ENCODE results near the gene SLC9C1. TPM values are rescaled to one million over a fixed set of nuclear protein-coding genes. Genes with fewer than 3 reads are reported as not detected.
A peak's percentile ranks its signal among the peaks of the same experiment; 100 is the strongest.

SLC9C1 gene
- total RNA-seq, 1 donor from 2014 or later: 0.99 TPM

GRCh38 chr3:112304611-112305010 lies 10.6 kb upstream of the SLC9C1 start:
- Mint-ChIP-seq H3K27ac (no peak overlapping the region), H3K36me3 (no peaks in the 10 kb centered on the region), H3K4me1 (ENCODE audit: unreplicated experiment) (peaks cover 19% of the 10 kb centered on the region), H3K27me3 (no peaks in the 10 kb centered on the region), H3K9me3 (no peaks in the 10 kb centered on the region), H3K4me3 (no peak overlapping the region)
- TF ChIP-seq CTCF (conservative IDR thresholded peaks at IDR 0.05): peak; percentile 75
- no peak for DNase-seq (ENCODE audit: extremely low spot score, unreplicated experiment)

- TF ChIP-seq CTCF (conservative IDR thresholded peaks at IDR 0.05): no peak
- no peaks in the 10 kb centered on the region for H3K27me3 Mint-ChIP-seq
- no peak overlapping the region for H3K4me3 Mint-ChIP-seq
- H3K9me3 Mint-ChIP-seq: no peaks in the 10 kb centered on the region
- no peak for DNase-seq (ENCODE audit: extremely low spot score, unreplicated experiment)
- no peak overlapping the region for H3K27ac Mint-ChIP-seq
- H3K36me3 Mint-ChIP-seq: no peaks in the 10 kb centered on the region
- H3K4me1 Mint-ChIP-seq (ENCODE audit: unreplicated experiment): peaks cover 19% of the 10 kb centered on the region
Measured at GRCh38 chr3:112303764-112304325, 9.8 kb upstream of the SLC9C1 start.

- H3K27me3 Mint-ChIP-seq: no peaks in the 10 kb centered on the region
- H3K36me3 Mint-ChIP-seq: no peaks in the 10 kb centered on the region
- TF ChIP-seq CTCF (conservative IDR thresholded peaks at IDR 0.05): no peak
- DNase-seq (ENCODE audit: extremely low spot score, unreplicated experiment): no peak
- peaks cover 14% of the 10 kb centered on the region for H3K4me1 Mint-ChIP-seq (ENCODE audit: unreplicated experiment)
- no peak overlapping the region for H3K27ac Mint-ChIP-seq
- H3K9me3 Mint-ChIP-seq: no peaks in the 10 kb centered on the region
- H3K4me3 Mint-ChIP-seq: no peak overlapping the region
Measured at GRCh38 chr3:112302881-112303763, 9.1 kb upstream of the SLC9C1 start.

- Mint-ChIP-seq H3K27me3 (no peaks in the 10 kb centered on the region), H3K27ac (no peak overlapping the region), H3K4me1 (ENCODE audit: unreplicated experiment) (peaks cover 8% of the 10 kb centered on the region), H3K4me3 (no peak overlapping the region), H3K9me3 (no peaks in the 10 kb centered on the region), H3K36me3 (no peaks in the 10 kb centered on the region)
- TF ChIP-seq CTCF (conservative IDR thresholded peaks at IDR 0.05): no peak
- no peak for DNase-seq (ENCODE audit: extremely low spot score, unreplicated experiment)
Measured at GRCh38 chr3:112302150-112302830, 8.3 kb upstream of the SLC9C1 start.

- Mint-ChIP-seq H3K9me3 (no peaks in the 10 kb centered on the region), H3K27me3 (no peaks in the 10 kb centered on the region)
Measured at GRCh38 chr3:112298781-112299180, 4.8 kb upstream of the SLC9C1 start.

More at GRCh38 chr3:112298781-112299180, 4.8 kb upstream of the SLC9C1 start:
- DNase-seq (ENCODE audit: extremely low spot score, unreplicated experiment): no peak
- Mint-ChIP-seq H3K4me1 (ENCODE audit: unreplicated experiment) (peaks cover 2% of the 10 kb centered on the region), H3K4me3 (no peak overlapping the region), H3K36me3 (no peaks in the 10 kb centered on the region), H3K27ac (no peak overlapping the region)
- TF ChIP-seq CTCF (conservative IDR thresholded peaks at IDR 0.05): no peak
